ENCODE data around the gene IQGAP1. TPM values are rescaled to one million over a fixed set of nuclear protein-coding genes. Genes with fewer than 3 reads are reported as not detected.
"Not testable (repeated sequence)": the region's sequence is repeated elsewhere in the genome, so short reads cannot be mapped to it uniquely, and the experiment has no call there.

The IQGAP1 gene
- total RNA-seq, 4 donors from 2014 or later = 206 to 448 (median 215) TPM

GRCh38 chr15:90523373-90523772, 135.3 kb downstream of the IQGAP1 start:
- Histone ChIP-seq H3K27ac (no peak overlapping the region), H3K4me1 (no peaks in the 10 kb centered on the region), H3K36me3 (no peaks in the 10 kb centered on the region), H3K9me3 (no peaks in the 10 kb centered on the region), H3K4me3 (no peak overlapping the region), H3K27me3 (no peaks in the 10 kb centered on the region)
- TF ChIP-seq CTCF (IDR thresholded peaks at IDR 0.05) = no peak
- no peak for TF ChIP-seq POLR2A (IDR thresholded peaks at IDR 0.05)
- TF ChIP-seq POLR2AphosphoS5 (IDR thresholded peaks at IDR 0.05) = no peak
- TF ChIP-seq EP300 (IDR thresholded peaks at IDR 0.05) = no peak
- 95% methylated on average over 3 of the region's 3 CpGs for WGBS
- DNase-seq (ENCODE audit: low spot score in 2 of 2) = no peak

DNA sequence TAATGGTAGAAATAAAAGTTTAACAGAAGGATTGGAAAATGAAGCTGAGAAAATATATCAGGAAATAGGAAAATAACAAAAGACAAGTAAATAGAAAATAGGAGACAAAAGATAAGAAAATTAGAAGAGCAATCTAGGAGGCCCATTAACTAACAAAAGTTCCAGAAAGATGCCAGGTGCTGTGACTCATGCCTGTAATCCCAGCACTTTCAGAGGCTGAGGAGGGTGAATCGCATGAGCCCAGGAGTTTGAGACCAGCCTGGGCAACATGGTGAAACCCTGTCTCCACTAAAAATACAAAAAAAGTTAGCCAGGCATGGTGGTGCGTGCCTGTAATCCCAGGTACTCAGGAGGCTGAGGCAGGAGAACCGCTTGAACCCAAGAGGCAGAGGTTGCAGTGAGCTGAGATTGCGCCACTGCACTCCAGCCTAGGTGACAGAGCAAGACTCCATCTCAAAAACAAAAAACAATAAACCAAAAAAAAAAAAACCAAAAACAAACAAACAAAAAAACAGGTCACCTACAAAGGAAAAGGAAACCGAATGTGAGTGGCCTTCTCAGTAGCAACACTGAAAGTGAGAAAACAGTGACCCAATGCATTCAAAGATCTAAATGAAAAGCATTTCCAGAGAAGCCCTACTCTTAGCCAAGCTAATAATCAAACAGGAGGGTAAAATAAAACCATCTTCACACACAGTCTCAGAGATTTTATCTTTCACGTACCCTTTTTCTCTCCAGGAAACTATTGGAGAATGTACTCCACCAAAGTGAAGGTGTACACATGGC, 136.2 kb downstream of the IQGAP1 start:
- DNase-seq (ENCODE audit: low spot score in 2 of 2); H3K36me3 ChIP-seq; H3K9me3 ChIP-seq; H3K4me3 ChIP-seq; H3K4me1 ChIP-seq; H3K27ac ChIP-seq; H3K27me3 ChIP-seq: not testable (repeated sequence)
- WGBS = 82% methylated on average over 6 of the region's 6 CpGs

DNA sequence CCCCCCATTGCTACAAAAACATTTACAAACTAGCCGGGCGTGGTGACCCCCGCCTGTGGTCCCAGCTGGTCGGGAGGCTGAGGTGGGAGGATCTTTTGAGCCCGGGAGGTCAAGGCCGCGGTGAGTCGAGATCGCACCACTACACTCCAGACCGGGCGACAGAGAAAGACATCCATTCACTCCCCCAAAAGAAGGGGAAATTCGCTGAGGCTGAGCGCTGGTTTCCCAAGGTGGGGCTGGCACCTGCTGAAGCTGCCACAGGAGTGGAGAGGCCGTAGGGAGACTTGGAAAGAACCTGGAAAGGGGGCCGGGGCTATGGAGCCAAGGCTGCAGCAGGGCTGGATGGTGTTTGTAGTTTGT, 140.9 kb downstream of the IQGAP1 start:
- TF ChIP-seq POLR2A (IDR thresholded peaks at IDR 0.05) (no peak), CTCF (IDR thresholded peaks at IDR 0.05) (no peak), EP300 (IDR thresholded peaks at IDR 0.05) (no peak), POLR2AphosphoS5 (IDR thresholded peaks at IDR 0.05) (no peak)
- 77% methylated on average over 12 of the region's 15 CpGs for WGBS
- Histone ChIP-seq H3K36me3 (no peaks in the 10 kb centered on the region), H3K9me3 (no peaks in the 10 kb centered on the region), H3K4me3 (peak overlapping the region; percentile 75), H3K27ac (peak overlapping the region; percentile 98), H3K27me3 (no peaks in the 10 kb centered on the region), H3K4me1 (peaks cover 30% of the 10 kb centered on the region)
- DNase-seq (ENCODE audit: low spot score in 2 of 2) = no peak

DNA sequence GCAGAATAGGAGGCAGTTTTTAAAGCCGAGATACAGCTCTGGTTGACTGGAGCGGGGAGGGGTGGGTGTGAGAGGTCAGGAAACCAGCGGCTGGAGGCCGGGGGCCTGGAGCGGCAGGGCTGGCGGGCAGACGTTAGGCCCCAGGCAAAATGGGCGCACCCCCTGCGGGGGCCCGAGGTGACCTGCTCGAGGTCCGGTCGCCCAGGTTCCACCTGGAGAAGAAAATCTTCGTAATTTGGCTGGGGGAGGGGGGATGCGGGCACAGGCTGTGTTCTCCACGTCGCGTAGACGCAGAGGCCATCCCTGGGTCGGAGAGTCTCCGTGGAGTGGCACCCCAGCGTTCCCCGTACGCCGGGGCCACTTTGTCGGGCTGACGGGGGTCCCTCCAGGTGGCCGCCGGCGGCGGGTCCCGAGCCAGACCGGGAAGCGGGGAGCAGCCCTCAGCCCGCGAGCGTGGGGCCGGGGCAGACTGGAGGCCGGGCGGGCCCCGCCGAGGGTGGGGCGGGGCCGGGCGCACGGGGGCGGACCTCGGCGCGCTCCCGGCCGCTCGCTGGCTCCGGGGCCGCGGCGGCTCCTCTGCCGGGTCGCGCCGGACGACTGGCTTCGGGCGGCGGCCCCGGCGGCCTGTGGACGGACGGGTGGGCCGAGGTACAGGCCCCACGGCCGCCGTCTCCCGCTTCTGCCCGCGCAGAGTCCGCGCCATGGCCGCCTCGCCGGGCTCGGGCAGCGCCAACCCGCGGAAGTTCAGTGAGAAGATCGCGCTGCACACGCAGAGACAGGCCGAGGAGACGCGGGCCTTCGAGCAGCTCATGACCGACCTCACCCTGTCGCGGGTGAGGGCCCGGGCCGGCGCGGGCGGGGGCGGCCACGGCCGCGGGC, 141.6 kb downstream of the IQGAP1 start, which contains the start of gene CRTC3:
Gene CRTC3, plus strand, starts transcription at position 553 of the 879 bp plus-strand sequence. Its CDS starts 149 bp downstream, at position 702.
- no peaks in the 10 kb centered on the region for H3K9me3 ChIP-seq
- no peaks in the 10 kb centered on the region for H3K27me3 ChIP-seq
- H3K27ac ChIP-seq = peak within 1 kb of the TSS; percentile 98
- 18% methylated on average over 7 of the region's 104 CpGs for WGBS
- DNase-seq (ENCODE audit: low spot score in 2 of 2) = peak in 1 of 2 donors; percentile 69
- H3K36me3 ChIP-seq = no peaks in the 10 kb centered on the region
- peak within 1 kb of the TSS; percentile 75 for H3K4me3 ChIP-seq
- H3K4me1 ChIP-seq = peaks cover 30% of the 10 kb centered on the region
- TF ChIP-seq POLR2AphosphoS5 (IDR thresholded peaks at IDR 0.05) (no peak), CTCF (IDR thresholded peaks at IDR 0.05) (no peak), POLR2A (IDR thresholded peaks at IDR 0.05) (peak in 1 of 2 donors; percentile 88), EP300 (IDR thresholded peaks at IDR 0.05) (no peak)

DNA sequence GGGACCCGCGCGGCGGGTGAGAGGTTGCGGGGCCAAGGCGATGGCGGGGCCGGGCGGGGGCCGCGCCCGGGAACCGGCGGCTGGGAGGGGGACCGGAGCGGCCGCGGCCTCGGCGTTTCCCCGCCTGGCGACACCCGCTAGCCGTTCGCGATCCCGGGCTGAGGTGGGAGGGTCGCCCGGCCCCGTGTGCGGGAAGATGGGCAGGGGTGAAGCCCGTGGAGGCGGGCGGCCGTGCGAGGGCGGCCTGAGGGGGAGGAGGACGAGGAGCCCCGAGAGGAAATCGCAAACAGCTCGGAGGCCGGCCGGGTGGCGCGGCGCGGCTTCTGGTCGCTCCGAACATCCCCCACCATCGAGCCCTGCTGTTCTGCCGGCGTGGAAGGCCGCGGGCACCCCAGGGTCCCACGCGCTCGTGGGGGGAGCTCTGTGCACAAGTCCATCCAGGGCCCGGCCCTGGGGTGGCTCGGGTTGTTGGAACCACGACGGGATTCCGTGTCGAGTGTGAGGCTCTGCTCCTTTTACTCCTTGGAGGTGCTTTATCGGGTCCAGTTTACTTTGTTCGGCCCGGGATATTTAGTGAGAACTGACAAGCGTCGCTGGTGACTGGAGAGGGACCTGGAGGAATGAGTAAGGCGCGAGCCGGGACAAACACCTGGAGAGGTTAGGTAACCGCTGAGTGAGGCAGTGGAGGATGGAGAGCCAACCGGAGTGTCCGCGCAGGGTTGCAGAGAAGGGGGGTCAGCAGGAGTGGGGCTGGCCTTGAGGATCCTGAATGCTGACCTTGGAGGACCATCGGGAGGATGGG, 142.4 kb downstream of the IQGAP1 start:
- Histone ChIP-seq H3K4me3 (peak overlapping the region; percentile 75), H3K9me3 (no peaks in the 10 kb centered on the region), H3K27me3 (no peaks in the 10 kb centered on the region), H3K36me3 (no peaks in the 10 kb centered on the region), H3K27ac (peak overlapping the region; percentile 98), H3K4me1 (peaks cover 34% of the 10 kb centered on the region)
- peak in 1 of 2 donors; percentile 74 for DNase-seq (ENCODE audit: low spot score in 2 of 2)
- TF ChIP-seq CTCF (IDR thresholded peaks at IDR 0.05) = no peak
- TF ChIP-seq EP300 (IDR thresholded peaks at IDR 0.05) = no peak
- peak in 1 of 3 donors; percentile 41 for TF ChIP-seq POLR2AphosphoS5 (IDR thresholded peaks at IDR 0.05)
- TF ChIP-seq POLR2A (IDR thresholded peaks at IDR 0.05) = no peak
- under 1% methylated on average over 65 of the region's 76 CpGs for WGBS

Data from suprapubic skin (tissue), 4 donors.